BLaER1 (cell line): ENCODE data around the gene SELENOV.
"Not testable (repeated sequence)": the region's sequence is repeated elsewhere in the genome, so short reads cannot be mapped to it uniquely, and the experiment has no call there.

Experiments
- H3K27ac ChIP-seq: shearing (Covaris generic); formaldehyde crosslinking; 2 replicates; pipeline ENCODE4 v1.8.1; 2022
- H3K27me3 ChIP-seq: shearing (Covaris generic); formaldehyde crosslinking; 2 replicates; pipeline ENCODE4 v1.8.1; 2022
- H3K36me3 ChIP-seq: shearing (Covaris generic); formaldehyde crosslinking; 2 replicates; pipeline ENCODE4 v1.8.1; 2022
- H3K4me1 ChIP-seq: shearing (Covaris generic); formaldehyde crosslinking; 2 replicates; pipeline ENCODE4 v1.8.1; 2022
- H3K4me2 ChIP-seq: shearing (Covaris generic); formaldehyde crosslinking; 2 replicates; pipeline ENCODE4 v1.8.1; 2022
- H3K4me3 ChIP-seq: shearing (Covaris generic); formaldehyde crosslinking; 2 replicates; pipeline ENCODE4 v1.8.1; 2022
- H3K9ac ChIP-seq: shearing (Covaris generic); formaldehyde crosslinking; 2 replicates; pipeline ENCODE4 v1.8.1; 2022
- H3K9me3 ChIP-seq: shearing (Covaris generic); formaldehyde crosslinking; 2 replicates; pipeline ENCODE4 v1.8.1; 2022
- H4K20me1 ChIP-seq: shearing (Covaris generic); formaldehyde crosslinking; 2 replicates; pipeline ENCODE4 v1.8.1; 2022
- Cebpa-rat ChIP-seq: shearing (Covaris generic); IDR thresholded peaks from 2 replicates; pipeline ENCODE4 v1.8.1; 2022

Gene SELENOV

DNA sequence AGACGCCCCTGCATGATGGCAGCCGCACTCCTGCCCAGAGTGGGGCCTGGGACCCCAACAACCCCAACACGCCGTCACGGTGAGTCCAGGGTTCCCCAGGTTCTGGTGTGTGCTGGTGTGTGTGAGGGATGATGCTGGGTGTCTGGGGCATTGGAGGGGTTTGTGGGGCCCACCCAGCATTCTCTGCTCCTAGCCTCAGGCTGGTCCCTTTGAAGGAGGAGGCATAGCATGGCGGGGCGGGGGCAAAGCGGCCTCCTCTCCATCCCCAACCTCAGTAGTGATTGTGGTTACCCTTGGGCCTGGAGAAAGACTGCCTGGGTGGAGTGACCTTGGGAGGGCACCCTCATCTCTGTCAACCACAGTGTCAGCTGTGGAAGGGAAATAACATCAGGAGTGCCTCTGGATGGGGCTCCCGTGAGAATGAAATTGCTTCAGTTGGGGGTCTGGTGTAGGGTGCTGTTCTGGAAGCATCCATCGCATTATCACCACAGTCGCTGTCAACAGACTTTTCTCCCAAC lies 41.4 kb upstream of the SELENOV start:
- Histone ChIP-seq H3K27ac (no peak overlapping the region), H3K9me3 (no peaks in the 10 kb centered on the region), H4K20me1 (peaks cover 38% of the 10 kb centered on the region), H3K27me3 (no peaks in the 10 kb centered on the region), H3K4me3 (no peak overlapping the region), H3K36me3 (peaks cover 96% of the 10 kb centered on the region), H3K4me1 (peaks cover 19% of the 10 kb centered on the region), H3K4me2 (no peak overlapping the region), H3K9ac (no peak overlapping the region)
- TF ChIP-seq Cebpa-rat: no peak

DNA sequence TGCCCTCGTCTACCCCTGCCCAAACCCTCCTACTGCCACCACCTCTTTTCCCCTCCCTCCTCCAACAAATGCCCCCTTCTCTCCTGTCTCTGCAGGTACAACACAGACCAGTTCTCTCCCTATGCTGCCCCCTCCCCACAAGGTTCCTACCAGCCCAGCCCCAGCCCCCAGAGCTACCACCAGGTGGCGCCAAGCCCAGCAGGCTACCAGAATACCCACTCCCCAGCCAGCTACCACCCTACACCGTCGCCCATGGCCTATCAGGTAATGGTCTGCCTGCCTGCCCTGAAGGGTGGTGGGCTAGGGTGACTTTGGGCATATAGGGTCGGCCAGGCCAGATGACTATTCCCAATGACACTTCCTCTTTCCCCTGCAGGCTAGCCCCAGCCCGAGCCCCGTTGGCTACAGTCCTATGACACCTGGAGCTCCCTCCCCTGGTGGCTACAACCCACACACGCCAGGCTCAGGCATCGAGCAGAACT lies 40.8 kb upstream of the SELENOV start:
- Histone ChIP-seq H3K9me3 (no peaks in the 10 kb centered on the region), H3K4me3 (no peak overlapping the region), H3K36me3 (peaks cover 89% of the 10 kb centered on the region), H3K4me2 (no peak overlapping the region), H3K27me3 (no peaks in the 10 kb centered on the region), H3K27ac (no peak overlapping the region), H4K20me1 (peaks cover 38% of the 10 kb centered on the region), H3K4me1 (peaks cover 12% of the 10 kb centered on the region), H3K9ac (no peak overlapping the region)
- TF ChIP-seq Cebpa-rat: no peak

DNA sequence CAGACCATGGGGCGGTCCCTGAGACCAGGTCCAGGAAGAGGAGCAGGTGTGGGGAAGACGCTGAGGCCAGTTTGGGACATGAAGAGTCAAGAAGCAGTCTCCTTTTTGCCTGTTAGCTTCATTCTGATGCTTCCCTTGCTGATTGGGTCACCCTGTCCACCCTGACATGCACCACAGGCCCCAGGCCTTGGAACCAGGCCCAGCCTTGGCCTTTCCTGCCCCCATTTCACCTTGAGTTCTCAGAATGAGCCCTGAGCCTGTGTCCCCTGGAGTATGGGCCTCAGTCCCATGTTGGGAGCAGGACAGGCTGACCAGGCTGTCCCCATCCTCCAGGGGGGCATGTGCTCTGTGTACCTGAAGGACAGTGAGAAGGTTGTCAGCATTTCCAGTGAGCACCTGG lies 39.2 kb upstream of the SELENOV start:
- TF ChIP-seq Cebpa-rat: no peak
- Histone ChIP-seq H3K4me1 (peaks cover 19% of the 10 kb centered on the region), H3K4me3 (no peak overlapping the region), H3K9ac (no peak overlapping the region), H3K4me2 (no peak overlapping the region), H3K36me3 (peaks cover 73% of the 10 kb centered on the region), H4K20me1 (peaks cover 38% of the 10 kb centered on the region), H3K9me3 (no peaks in the 10 kb centered on the region), H3K27me3 (no peaks in the 10 kb centered on the region), H3K27ac (no peak overlapping the region)

DNA sequence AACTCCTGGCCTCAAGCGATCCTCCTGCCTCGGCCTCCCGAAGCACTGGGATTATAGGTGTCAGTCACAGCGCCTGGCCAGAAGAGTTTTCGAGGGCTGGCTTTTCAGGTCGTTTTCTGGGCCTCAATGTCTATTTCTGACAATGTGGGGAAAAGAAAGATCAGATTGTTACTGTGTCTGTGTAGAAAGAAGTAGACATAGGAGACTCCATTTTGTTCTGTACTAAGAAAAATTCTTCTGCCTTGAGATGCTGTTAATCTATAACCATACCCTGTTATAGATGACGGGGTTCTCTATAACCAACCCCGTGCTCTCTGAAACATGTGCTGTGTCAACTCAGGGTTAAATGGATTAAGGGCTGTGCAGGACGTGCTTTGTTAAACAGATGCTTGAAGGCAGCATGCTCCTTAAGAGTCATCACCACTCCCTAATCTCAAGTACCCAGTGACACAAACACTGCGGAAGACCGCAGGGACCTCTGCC lies 35.6 kb upstream of the SELENOV start:
- H3K4me3 ChIP-seq: not testable (repeated sequence)
- 0 out of 2 replicates have a peak overlapping the region, but pooled peaks have one; percentile 93 for H3K9ac ChIP-seq

DNA sequence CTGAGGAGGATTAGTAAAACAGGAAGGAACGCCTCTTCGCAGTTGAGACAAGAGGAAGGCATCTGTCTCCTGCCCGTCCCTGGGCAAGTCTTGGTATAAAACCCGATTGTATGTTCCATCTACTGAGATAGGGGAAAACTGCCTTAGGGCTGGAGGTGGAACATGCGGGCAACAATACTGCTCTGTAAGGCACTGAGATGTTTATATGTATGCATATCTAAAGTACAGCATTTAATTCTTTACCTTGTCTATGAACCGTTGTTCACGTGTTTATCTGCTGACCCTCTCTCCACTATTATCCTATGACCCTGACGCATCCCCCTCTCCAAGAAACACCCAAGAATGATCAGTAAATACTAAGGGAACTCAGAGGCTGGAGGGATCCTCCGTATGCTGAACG lies 35.0 kb upstream of the SELENOV start:
- H3K9ac ChIP-seq: peak overlapping the region; percentile 93
- H3K4me2 ChIP-seq: peak overlapping the region; percentile 87
- H3K4me1 ChIP-seq: peaks cover 21% of the 10 kb centered on the region
- H3K9me3 ChIP-seq: no peaks in the 10 kb centered on the region
- peaks cover 19% of the 10 kb centered on the region for H4K20me1 ChIP-seq
- H3K27ac ChIP-seq: peak overlapping the region; percentile 91
- H3K4me3 ChIP-seq: peak overlapping the region; percentile 91
- peaks cover 54% of the 10 kb centered on the region for H3K36me3 ChIP-seq
- no peaks in the 10 kb centered on the region for H3K27me3 ChIP-seq
- TF ChIP-seq Cebpa-rat: no peak

More for the DNA sequence above, 35.6 kb upstream of the SELENOV start:
- Histone ChIP-seq H3K4me2 (peak overlapping the region; percentile 87), H3K36me3 (peaks cover 54% of the 10 kb centered on the region), H4K20me1 (peaks cover 24% of the 10 kb centered on the region), H3K4me1 (peaks cover 21% of the 10 kb centered on the region)
- H3K9me3 ChIP-seq, H3K27ac ChIP-seq, H3K27me3 ChIP-seq: not testable (repeated sequence)

DNA sequence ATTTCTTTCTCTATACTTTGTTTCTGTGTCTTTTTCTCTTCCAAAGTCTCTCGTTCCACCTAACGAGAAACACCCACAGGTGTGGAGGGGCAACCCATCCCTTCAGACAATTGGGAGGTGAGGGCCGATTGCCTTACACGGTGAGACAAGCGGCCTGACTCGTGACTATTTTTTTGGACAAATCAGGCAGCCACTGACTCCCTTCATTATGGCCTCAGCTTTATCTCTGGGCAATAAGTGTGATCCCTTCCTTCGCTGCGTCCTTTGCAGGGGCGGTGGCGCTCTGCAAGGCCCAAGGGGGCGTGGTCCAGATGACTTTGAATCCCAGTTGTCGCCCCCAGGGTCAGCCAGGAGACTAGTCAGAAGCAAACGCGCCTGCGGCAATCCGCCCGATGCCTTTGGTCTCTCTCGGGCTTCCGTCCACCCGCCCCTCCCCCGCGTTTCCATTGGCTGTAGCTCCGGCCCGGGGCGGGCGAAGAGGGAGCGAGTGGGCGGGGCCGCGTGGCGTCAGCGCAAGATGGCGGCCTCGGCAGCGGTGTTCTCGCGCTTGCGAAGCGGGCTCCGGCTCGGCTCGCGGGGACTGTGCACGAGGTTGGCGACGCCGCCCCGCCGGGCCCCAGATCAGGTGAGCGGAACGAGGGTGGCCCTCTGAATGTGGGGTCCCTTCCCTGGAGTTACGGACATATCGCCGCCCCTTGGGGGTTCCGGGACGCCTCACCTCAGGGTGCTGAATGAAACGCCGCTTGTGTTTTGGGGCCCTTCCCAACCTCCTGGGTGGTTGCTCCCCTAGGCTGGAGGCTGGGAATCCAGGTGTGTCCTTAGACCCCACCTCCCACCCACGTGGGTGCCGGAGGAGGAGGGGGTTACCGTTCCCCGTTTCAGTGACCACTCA lies 34.4 kb upstream of the SELENOV start, which contains the start of gene TIMM50:
TIMM50 (plus strand) TSS at position 502 of the 892 bp plus-strand sequence; CDS start at position 518, 16 bp downstream.
- Histone ChIP-seq H3K36me3 (peaks cover 54% of the 10 kb centered on the region), H3K9me3 (no peaks in the 10 kb centered on the region), H4K20me1 (peaks cover 19% of the 10 kb centered on the region), H3K4me3 (peak within 1 kb of the TSS; percentile 91), H3K27me3 (no peaks in the 10 kb centered on the region), H3K4me2 (peak within 1 kb of the TSS; percentile 95), H3K27ac (peak within 1 kb of the TSS; percentile 91), H3K9ac (peak within 1 kb of the TSS; percentile 93), H3K4me1 (peaks cover 21% of the 10 kb centered on the region)
- no peak for TF ChIP-seq Cebpa-rat

DNA sequence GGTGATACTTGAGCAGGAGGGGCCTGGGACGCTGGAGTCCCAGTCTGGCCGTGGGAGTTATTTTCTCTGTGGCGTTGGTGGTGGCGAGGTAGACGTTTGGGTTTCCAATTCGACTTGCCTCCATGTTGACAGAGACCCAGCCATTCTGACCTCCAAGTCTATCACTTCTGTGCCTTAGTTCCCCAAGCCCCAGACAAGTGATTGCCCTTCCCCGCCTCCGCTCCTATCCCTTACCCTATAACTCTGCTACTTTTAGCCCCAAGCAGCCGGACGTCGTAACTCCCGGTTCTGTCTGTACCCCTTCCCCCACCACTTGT lies 33.8 kb upstream of the SELENOV start:
- Histone ChIP-seq H4K20me1 (peaks cover 19% of the 10 kb centered on the region), H3K9ac (peak overlapping the region; percentile 93), H3K27me3 (no peaks in the 10 kb centered on the region), H3K36me3 (peaks cover 54% of the 10 kb centered on the region), H3K4me2 (peak overlapping the region; percentile 95), H3K4me1 (peaks cover 21% of the 10 kb centered on the region), H3K27ac (peak overlapping the region; percentile 91), H3K9me3 (no peaks in the 10 kb centered on the region), H3K4me3 (peak overlapping the region; percentile 91)
- no peak for TF ChIP-seq Cebpa-rat

DNA sequence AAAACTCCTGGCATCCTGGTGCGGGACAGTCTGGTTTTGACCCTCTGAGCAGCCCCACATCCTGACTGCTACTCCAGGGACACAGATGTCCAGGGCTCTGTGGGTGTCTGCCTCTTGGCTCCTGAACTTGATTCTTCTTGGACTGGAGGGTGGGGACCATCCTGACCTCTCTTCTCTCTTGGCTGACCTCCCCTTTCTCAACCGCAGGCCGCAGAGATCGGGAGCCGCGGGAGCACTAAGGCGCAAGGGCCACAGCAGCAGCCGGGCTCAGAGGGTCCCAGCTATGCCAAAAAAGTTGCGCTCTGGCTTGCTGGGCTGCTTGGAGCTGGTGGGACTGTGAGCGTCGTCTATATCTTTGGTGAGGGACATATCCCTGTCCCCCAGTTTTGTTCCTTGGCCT lies 33.3 kb upstream of the SELENOV start:
- H3K36me3 ChIP-seq: peaks cover 54% of the 10 kb centered on the region
- peak overlapping the region; percentile 91 for H3K27ac ChIP-seq

DNA sequence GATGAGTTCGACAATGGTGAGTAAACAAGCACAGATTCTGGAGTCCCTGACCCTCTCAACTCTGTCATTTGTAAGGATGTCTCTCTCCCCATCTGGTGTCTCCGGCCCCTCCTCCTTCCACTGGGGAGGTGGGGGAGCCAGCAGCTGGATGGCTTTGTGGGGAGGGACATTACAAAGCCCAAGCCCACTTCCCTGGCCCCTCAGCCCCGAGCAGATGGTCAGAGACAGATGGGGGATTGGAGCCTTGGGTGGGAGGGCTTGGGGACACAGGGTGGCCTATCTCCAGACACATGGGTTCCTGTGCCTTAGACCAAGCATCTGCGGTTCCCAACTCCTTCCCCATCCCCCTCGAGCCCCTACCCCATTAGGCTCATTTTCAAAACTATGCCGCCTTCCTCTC lies 31.8 kb upstream of the SELENOV start:
- peaks cover 55% of the 10 kb centered on the region for H3K36me3 ChIP-seq
- TF ChIP-seq Cebpa-rat: no peak
- H3K9ac ChIP-seq: no peak overlapping the region

More for the DNA sequence above, 33.3 kb upstream of the SELENOV start:
- Histone ChIP-seq H3K9ac (peak overlapping the region; percentile 93), H3K4me2 (peak overlapping the region; percentile 95), H3K4me3 (peak overlapping the region; percentile 91), H3K9me3 (no peaks in the 10 kb centered on the region), H3K27me3 (no peaks in the 10 kb centered on the region), H3K4me1 (peaks cover 21% of the 10 kb centered on the region), H4K20me1 (peaks cover 19% of the 10 kb centered on the region)
- TF ChIP-seq Cebpa-rat: no peak

DNA sequence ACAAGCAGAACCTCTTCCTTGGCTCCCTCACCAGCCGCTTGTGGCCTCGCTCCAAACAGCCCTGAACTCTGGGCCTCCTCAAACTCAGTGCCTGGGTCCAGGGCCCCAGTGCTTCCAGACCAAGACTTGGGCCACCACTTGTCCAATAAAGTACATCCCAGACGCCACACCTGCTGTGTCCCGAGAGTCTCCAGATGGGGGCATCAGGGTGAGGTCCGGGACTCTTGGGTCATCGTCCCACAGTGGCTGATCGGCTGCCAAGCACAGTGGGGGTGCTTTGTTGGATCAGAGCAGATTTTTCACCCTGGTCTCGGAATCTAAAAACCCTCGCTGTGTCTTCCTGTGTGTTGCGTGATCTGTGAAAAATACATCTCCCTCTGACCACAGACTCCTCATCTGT lies 25.2 kb upstream of the SELENOV start:
- H3K9ac ChIP-seq: no peak overlapping the region
- H3K4me2 ChIP-seq: no peak overlapping the region
- peaks cover 6% of the 10 kb centered on the region for H3K4me1 ChIP-seq
- no peak overlapping the region for H3K27ac ChIP-seq
- H3K36me3 ChIP-seq: peaks cover 78% of the 10 kb centered on the region
- no peaks in the 10 kb centered on the region for H4K20me1 ChIP-seq
- H3K4me3 ChIP-seq: no peak overlapping the region
- no peaks in the 10 kb centered on the region for H3K9me3 ChIP-seq
- no peaks in the 10 kb centered on the region for H3K27me3 ChIP-seq
- TF ChIP-seq Cebpa-rat: no peak

More for the DNA sequence above, 31.8 kb upstream of the SELENOV start:
- H4K20me1 ChIP-seq: peaks cover 19% of the 10 kb centered on the region
- no peaks in the 10 kb centered on the region for H3K27me3 ChIP-seq
- H3K4me1 ChIP-seq: peaks cover 21% of the 10 kb centered on the region
- H3K27ac ChIP-seq: no peak overlapping the region
- no peaks in the 10 kb centered on the region for H3K9me3 ChIP-seq
- H3K4me2 ChIP-seq: no peak overlapping the region
- no peak overlapping the region for H3K4me3 ChIP-seq
